DOHH2 (cell line): Measurements from ENCODE around the gene ID2.

ENCODE experiments used
- EZH2phosphoT487 ChIP-seq: fragments of 200-600 bp; sonication (generic); IDR thresholded peaks from 2 replicates; pipeline ENCODE4 v1.6.1; 2017; ENCODE audit warnings: borderline replicate concordance, mild to moderate bottlenecking, antibody characterized with exemption, low read length, moderate library complexity, mixed read lengths
- TF ChIP-seq, protein P1 (sequence below): fragments of 200-600 bp; sonication (generic); IDR thresholded peaks from one replicate; pipeline ENCODE4 v1.5.1; 2014; ENCODE audit warnings: antibody characterized with exemption, mild to moderate bottlenecking, low read depth, low read length; ENCODE audit not compliant: poor library complexity, severe bottlenecking

DNA sequence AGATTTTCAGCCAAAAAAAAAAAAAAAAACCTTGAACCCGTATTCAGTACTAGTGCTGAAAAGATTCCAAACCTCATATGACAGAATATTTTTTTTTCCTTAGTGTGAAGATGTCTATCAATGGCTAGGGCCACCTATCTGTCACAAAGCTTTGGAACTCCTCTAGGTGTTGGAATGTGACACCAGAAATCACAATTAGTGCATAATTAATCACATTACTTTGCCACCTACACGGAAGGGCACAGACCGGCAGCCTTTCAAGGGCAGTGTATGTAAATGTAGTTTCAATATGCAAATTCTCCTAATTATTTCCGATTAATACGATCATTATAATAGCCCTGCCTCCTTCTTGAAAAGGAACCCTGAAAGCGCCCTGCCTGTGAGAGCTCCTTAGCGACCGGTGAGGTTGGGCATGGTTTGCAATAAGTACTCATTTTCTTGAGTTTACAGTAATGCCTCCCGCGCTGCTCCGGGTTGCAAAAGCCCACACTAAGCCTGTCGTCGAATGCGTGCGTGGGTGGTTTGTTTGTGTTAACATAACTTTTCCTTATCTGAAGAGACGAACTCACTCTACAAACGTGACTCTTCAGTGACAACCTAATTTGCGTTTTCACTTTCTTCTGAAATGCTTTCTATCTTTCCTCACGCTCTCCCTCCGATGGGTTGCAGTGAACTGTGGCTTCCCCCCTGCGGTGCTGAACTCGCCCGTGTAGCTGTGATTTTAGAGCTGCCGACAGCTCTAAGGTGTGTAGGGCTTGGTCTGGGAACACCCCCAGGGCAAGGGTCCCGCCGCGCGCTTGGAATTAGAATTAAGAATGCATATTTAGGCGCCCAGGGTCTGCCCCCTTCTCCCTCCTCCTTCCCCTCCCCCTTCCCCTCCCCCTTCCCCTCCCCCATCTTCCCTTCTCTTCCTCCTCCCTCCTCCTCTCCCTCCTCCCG, 765 bp upstream of the ID2 start:
- TF ChIP-seq, protein P1, sequence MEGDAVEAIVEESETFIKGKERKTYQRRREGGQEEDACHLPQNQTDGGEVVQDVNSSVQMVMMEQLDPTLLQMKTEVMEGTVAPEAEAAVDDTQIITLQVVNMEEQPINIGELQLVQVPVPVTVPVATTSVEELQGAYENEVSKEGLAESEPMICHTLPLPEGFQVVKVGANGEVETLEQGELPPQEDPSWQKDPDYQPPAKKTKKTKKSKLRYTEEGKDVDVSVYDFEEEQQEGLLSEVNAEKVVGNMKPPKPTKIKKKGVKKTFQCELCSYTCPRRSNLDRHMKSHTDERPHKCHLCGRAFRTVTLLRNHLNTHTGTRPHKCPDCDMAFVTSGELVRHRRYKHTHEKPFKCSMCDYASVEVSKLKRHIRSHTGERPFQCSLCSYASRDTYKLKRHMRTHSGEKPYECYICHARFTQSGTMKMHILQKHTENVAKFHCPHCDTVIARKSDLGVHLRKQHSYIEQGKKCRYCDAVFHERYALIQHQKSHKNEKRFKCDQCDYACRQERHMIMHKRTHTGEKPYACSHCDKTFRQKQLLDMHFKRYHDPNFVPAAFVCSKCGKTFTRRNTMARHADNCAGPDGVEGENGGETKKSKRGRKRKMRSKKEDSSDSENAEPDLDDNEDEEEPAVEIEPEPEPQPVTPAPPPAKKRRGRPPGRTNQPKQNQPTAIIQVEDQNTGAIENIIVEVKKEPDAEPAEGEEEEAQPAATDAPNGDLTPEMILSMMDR, result no peak
- no peak for TF ChIP-seq EZH2phosphoT487
